IMR-90 (cell line): ENCODE results near the gene ADAMTSL1. TPM values are rescaled to one million over a fixed set of nuclear protein-coding genes. Genes with fewer than 3 reads are reported as not detected.

Experiments used
- ATAC-seq: fragments of 200-7000 bp; cut with Tn5 transposase; 2 replicates; pipeline ENCODE4 v1.9.1; 2020; ENCODE audit warnings: low read depth, mild to moderate bottlenecking, moderate library complexity
- BruUV-seq: library from RNA; stranded (reverse); fragments of 400-500 nt; replicated peaks from 2 replicates; lab custom pipeline; 2021; lab: Mats Ljungman, UMichigan
- CTCF ChIA-PET: fragments of 300-600 bp; formaldehyde crosslinking; extraction: SDS; loops from one replicate; lab custom pipeline; 2021; ENCODE audit warnings: antibody characterized with exemption; lab: Yijun Ruan, JAX
- POLR2A ChIA-PET: fragments of 300-600 bp; sonication (Branson Sonifier 250); formaldehyde crosslinking; loops from one replicate; lab custom pipeline; 2022; ENCODE audit warnings: antibody characterized with exemption; ENCODE audit not compliant: unreplicated experiment; lab: Charles Lee
- DNase-seq: peaks from one replicate; pipeline ENCODE4 v3.0.0; 2013
- H2AFZ ChIP-seq: replicated peaks from 2 replicates; pipeline ENCODE3; 2013; ENCODE audit warnings: low read length, mild to moderate bottlenecking; ENCODE audit not compliant: poor library complexity
- H2AK5ac ChIP-seq: 2 replicates; pipeline ENCODE4 v1.6.1; 2013; ENCODE audit warnings: low read depth, low read length, inconsistent platforms
- H2AK9ac ChIP-seq: replicated peaks from 2 replicates; pipeline ENCODE3; 2013; ENCODE audit warnings: mild to moderate bottlenecking, low read depth, low read length, moderate library complexity; ENCODE audit not compliant: poor library complexity
- H2BK120ac ChIP-seq: 2 replicates; pipeline ENCODE4 v1.6.1; 2013; ENCODE audit warnings: low read depth, low read length, inconsistent platforms
- H2BK15ac ChIP-seq: 3 replicates; pipeline ENCODE4 v1.6.1; 2013; ENCODE audit warnings: low read depth, low read length, inconsistent platforms
- H2BK20ac ChIP-seq: 2 replicates; pipeline ENCODE4 v1.6.1; 2013; ENCODE audit warnings: low read depth, mild to moderate bottlenecking, inconsistent platforms, low read length, moderate library complexity
- H2BK5ac ChIP-seq: 2 replicates; pipeline ENCODE4 v1.6.1; 2013; ENCODE audit warnings: mild to moderate bottlenecking, low read depth, low read length, inconsistent platforms; ENCODE audit not compliant: poor library complexity, severe bottlenecking
- H3K14ac ChIP-seq: replicated peaks from 2 replicates; pipeline ENCODE4 v1.6.1; 2013; ENCODE audit warnings: low read depth, low read length, inconsistent platforms
- H3K18ac ChIP-seq: 2 replicates; pipeline ENCODE4 v1.6.1; 2013; ENCODE audit warnings: low read depth, low read length, control low read depth
- H3K23ac ChIP-seq: 2 replicates; pipeline ENCODE4 v1.6.1; 2013; ENCODE audit warnings: low read depth, low read length, inconsistent platforms
- H3K27ac ChIP-seq: 2 replicates; pipeline ENCODE4 v1.5.1; 2013; ENCODE audit warnings: mild to moderate bottlenecking, control low read depth, low read length; ENCODE audit not compliant: insufficient read depth
- H3K27me3 ChIP-seq: 2 replicates; pipeline ENCODE4 v1.6.1; 2013; ENCODE audit warnings: low read length; ENCODE audit not compliant: control insufficient read depth, insufficient read depth
- H3K36me3 ChIP-seq: 2 replicates; pipeline ENCODE4 v1.6.1; 2013; ENCODE audit warnings: low read length, mixed read lengths; ENCODE audit not compliant: control insufficient read depth, insufficient read depth
- H3K4ac ChIP-seq: 2 replicates; pipeline ENCODE4 v1.6.1; 2013; ENCODE audit warnings: low read depth, low read length, inconsistent platforms
- H3K4me1 ChIP-seq: 2 replicates; pipeline ENCODE4 v1.6.1; 2013; ENCODE audit warnings: low read length, mixed read lengths; ENCODE audit not compliant: control insufficient read depth, insufficient read depth
- H3K4me2 ChIP-seq: 2 replicates; pipeline ENCODE4 v1.6.1; 2013; ENCODE audit warnings: low read depth, mild to moderate bottlenecking, control low read depth, low read length, moderate library complexity
- H3K4me3 ChIP-seq: 2 replicates; pipeline ENCODE4 v1.5.1; 2013; ENCODE audit warnings: low read depth, mild to moderate bottlenecking, control low read depth, low read length, moderate library complexity; ENCODE audit not compliant: insufficient read depth
- H3K56ac ChIP-seq: 2 replicates; pipeline ENCODE4 v1.6.1; 2013; ENCODE audit warnings: low read length, inconsistent platforms; ENCODE audit not compliant: insufficient read depth; ENCODE audit errors: extremely low read depth
- H3K79me1 ChIP-seq, 2 experiments: 2 replicates each; pipeline ENCODE4 v1.6.1; 2013; ENCODE audit warnings: low read length in 2 of 2, inconsistent platforms in 1 of 2, low read depth in 1 of 2
- H3K9ac ChIP-seq: 2 replicates; pipeline ENCODE4 v1.6.1; 2013; ENCODE audit warnings: low read depth, low read length, control low read depth
- H3K9me1 ChIP-seq: 2 replicates; pipeline ENCODE4 v1.6.1; 2013; ENCODE audit warnings: low read length, inconsistent platforms; ENCODE audit not compliant: insufficient read depth
- H3K9me3 ChIP-seq: 2 replicates; pipeline ENCODE4 v1.6.1; 2013; ENCODE audit warnings: low read length; ENCODE audit not compliant: control insufficient read depth, insufficient read depth
- H4K20me1 ChIP-seq: 2 replicates; pipeline ENCODE4 v1.6.1; 2013; ENCODE audit warnings: low read length, inconsistent platforms; ENCODE audit not compliant: insufficient read depth
- H4K5ac ChIP-seq: 2 replicates; pipeline ENCODE4 v1.6.1; 2013; ENCODE audit warnings: mild to moderate bottlenecking, low read depth, low read length, control low read depth
- H4K8ac ChIP-seq, 2 experiments: 2 replicates each; pipeline ENCODE4 v1.6.1; 2013; ENCODE audit warnings: low read depth in 2 of 2, low read length in 2 of 2, control low read depth in 1 of 2, inconsistent platforms in 1 of 2
- H4K91ac ChIP-seq: 2 replicates; pipeline ENCODE4 v1.6.1; 2013; ENCODE audit warnings: low read depth, low read length, inconsistent platforms; ENCODE audit not compliant: insufficient read depth
- MAFK ChIP-seq: IDR thresholded peaks from 2 replicates; pipeline ENCODE4 v1.6.1; 2012; ENCODE audit warnings: low read depth, low read length, improper control_type of control experiment
- RAD21 ChIP-seq: IDR thresholded peaks from 2 replicates; pipeline ENCODE4 v1.6.1; 2012; ENCODE audit warnings: low read length, improper control_type of control experiment
- RFX5 ChIP-seq: IDR thresholded peaks from 2 replicates; pipeline ENCODE4 v1.8.0; 2012; ENCODE audit warnings: low read depth, mild to moderate bottlenecking, low read length, moderate library complexity
- SMC3 ChIP-seq: fragments of 150-350 bp; IDR thresholded peaks from 2 replicates; pipeline ENCODE4 v1.6.1; 2016; ENCODE audit warnings: low read depth, mild to moderate bottlenecking, antibody characterized with exemption, low read length, moderate library complexity
- USF2 ChIP-seq: fragments of 150-350 bp; IDR thresholded peaks from 2 replicates; pipeline ENCODE4 v1.6.1; 2017; ENCODE audit warnings: mild to moderate bottlenecking, antibody characterized with exemption, low read length, low read depth
- WGBS, 2 experiments: methylation state at CpG; one replicate each; pipeline versions ENCODE4 v1.1.5 to v1.1.7; 2013; ENCODE audit warnings: missing lambda C conversion rate in 2 of 2; ENCODE audit not compliant: insufficient read length in 1 of 2; ENCODE audit errors: extremely low coverage in 2 of 2; 5-methylcytosine and 5-hydroxymethylcytosine counted together
- dilution Hi-C: fragments of 300-500 bp; cut with HindIII; formaldehyde crosslinking; loops from one replicate; pipeline ENCODE4 v1.14.3; 2018; ENCODE audit warnings: low sequenced_read_pairs; ENCODE audit not compliant: unreplicated experiment
- in situ Hi-C: fragments of 300-500 bp; cut with MboI; formaldehyde crosslinking; loops from 3 replicates; pipeline ENCODE4 v1.14.3; 2019; ENCODE audit warnings: low sequenced_read_pairs, inconsistent platforms, mixed read lengths
- intact Hi-C: fragments of 100-400 bp; cut with micrococcal nuclease; formaldehyde crosslinking; loops from 2 replicates; pipeline ENCODE4 v1.10.0; 2022
- polyA plus RNA-seq, 3 experiments: library from polyadenylated mRNA; depleted of rRNA; stranded (reverse); fragments of >200 nt; gene quantifications; 2 replicates each; pipeline ENCODE4 v1.2.3, GENCODE V29; 2012; ENCODE audit warnings: low replicate concordance in 1 of 3
- total RNA-seq: library from RNA; depleted of rRNA; stranded (reverse); fragments of >200 nt; gene quantifications from 2 replicates; pipeline ENCODE4 v1.2.3, GENCODE V29; 2012

The ADAMTSL1 gene
- total and polyA plus RNA-seq, 2 of the 4 experiments (the other 2 are of a cell fraction) = 38.2 to 62.2 TPM

- Histone ChIP-seq H2AK5ac (no peak overlapping the region), H3K23ac (no peak overlapping the region), H3K36me3 (no peaks in the 10 kb centered on the region), H2BK20ac (no peak overlapping the region), H4K91ac (no peak overlapping the region), H3K4ac (no peak overlapping the region), H4K20me1 (no peaks in the 10 kb centered on the region), H3K9ac (no peak overlapping the region), H2AK9ac (no peak overlapping the region), H3K4me3 (no peak overlapping the region), H3K14ac (no peak overlapping the region), H4K5ac (no peak overlapping the region), H2BK120ac (no peak overlapping the region), H3K79me1 (no peaks in the 10 kb centered on the region), H2AFZ (no peak overlapping the region), H2BK15ac (no peak overlapping the region), H3K9me3 (no peaks in the 10 kb centered on the region), H4K8ac (no peak overlapping the region), H2BK5ac (no peak overlapping the region), H3K27ac (no peak overlapping the region), H3K18ac (no peak overlapping the region), H3K27me3 (no peaks in the 10 kb centered on the region), H3K4me2 (no peak overlapping the region), H3K9me1 (no peaks in the 10 kb centered on the region), H3K56ac (no peak overlapping the region), H3K4me1 (peaks cover 3% of the 10 kb centered on the region)
- dilution Hi-C loops = no loop called here
- intact Hi-C loops = no loop called here
- ChIA-PET CTCF (interaction anchor here (0.6 kb wide), 1 partner anchor 219 kb away, joined by 3 read pairs; no protein-coding TSS in a partner anchor), POLR2A (no interaction called here)
- in situ Hi-C loops = no loop called here
- TF ChIP-seq RAD21 (no peak), USF2 (no peak), SMC3 (no peak), RFX5 (no peak), MAFK (no peak)
- ATAC-seq (no peak), DNase-seq (no peak)
- WGBS, 2 experiments = 100% methylated on average over 4 of the region's 10 CpGs; no CpG with 5 or more reads in 1 of the 2 experiments
- no TSS peak for BruUV-seq
Observed at GRCh38 chr9:18788256-18788655, 314.3 kb downstream of the ADAMTSL1 start.
